ENCODE results near the gene WFIKKN2.

WFIKKN2 gene

DNA sequence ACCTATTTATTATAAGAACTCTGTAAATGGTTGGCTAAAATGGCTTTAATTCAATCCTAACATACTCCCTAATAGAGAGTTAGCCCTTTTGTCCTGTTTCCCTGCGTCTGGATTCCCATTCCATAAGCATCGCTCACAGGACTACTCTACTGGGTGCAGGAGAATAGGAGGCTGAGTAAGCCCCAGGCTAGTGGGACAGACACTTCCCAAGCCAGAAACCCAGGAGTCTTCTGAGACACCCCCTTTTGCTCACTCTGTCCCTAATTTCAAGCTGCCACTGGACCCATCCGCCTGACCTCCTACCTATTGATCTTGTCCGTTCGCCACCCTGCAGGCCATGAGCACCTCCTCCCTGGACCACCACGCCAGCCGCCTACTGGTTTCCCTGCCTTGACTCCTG, 47.5 kb downstream of the WFIKKN2 start:
- DNase-seq, result no peak

- DNase-seq, result no peak
Measured at GRCh38 chr17:50883850-50884438, 48.6 kb downstream of the WFIKKN2 start.

GRCh38 chr17:50884439-50885311, 49.3 kb downstream of the WFIKKN2 start:
- no peak for DNase-seq

DNA sequence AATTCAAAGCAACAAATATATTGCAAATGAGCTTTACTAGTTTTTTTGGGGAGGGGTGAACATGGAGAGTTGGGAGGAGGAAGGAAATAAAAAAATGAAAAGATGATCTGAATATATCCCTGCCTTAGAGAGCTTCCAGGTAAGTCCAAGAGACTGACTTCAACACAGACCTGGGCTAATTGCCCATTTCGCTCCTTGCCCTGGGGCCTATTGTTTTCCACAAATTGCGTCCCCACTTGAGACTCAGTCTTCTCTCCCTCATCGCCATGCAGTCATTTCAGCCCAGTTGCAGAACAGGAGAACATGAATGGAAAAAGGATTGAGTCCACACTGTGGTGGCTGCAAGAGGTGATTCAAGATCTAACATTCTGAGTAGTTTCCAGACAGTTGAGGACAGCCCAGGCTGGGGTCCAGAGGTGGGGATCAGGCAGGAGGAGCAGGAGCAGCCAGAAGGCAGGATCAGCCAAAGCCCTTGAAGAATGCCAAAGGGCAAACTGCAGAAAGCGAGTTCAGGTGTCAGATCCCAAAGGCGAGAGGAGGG, 52.4 kb downstream of the WFIKKN2 start:
- no peak for DNase-seq

DNA sequence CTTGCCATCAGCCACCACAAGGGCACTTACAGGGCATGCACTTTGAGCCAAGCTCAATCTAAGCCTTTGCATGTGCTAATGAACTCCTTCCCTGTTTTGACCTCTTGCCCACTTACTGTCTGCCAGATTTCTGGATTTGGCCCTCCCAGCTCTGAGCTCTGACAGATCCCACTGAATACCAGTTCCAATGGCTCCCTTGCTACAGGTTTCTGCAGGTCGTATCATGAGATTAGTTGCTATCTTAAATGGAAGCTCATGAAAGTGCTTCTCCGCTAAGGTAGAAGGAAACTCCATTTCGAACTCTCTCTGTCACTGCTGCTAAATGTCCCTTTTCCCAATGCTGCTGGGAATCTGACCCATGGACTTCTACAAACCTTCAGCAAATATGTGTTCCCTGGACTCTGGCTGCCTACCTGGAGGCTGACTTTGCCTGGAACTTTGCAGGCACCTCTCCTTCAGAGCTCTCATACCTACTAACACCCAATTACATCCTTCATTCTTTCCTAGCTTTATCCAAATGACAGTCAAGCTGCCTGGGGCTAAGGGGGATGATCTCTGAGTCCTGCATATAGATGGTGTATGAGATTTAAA, 54.2 kb downstream of the WFIKKN2 start:
- no peak for DNase-seq

- DNase-seq, result no peak
Measured at GRCh38 chr17:50890675-50891516, 55.5 kb downstream of the WFIKKN2 start.

DNA sequence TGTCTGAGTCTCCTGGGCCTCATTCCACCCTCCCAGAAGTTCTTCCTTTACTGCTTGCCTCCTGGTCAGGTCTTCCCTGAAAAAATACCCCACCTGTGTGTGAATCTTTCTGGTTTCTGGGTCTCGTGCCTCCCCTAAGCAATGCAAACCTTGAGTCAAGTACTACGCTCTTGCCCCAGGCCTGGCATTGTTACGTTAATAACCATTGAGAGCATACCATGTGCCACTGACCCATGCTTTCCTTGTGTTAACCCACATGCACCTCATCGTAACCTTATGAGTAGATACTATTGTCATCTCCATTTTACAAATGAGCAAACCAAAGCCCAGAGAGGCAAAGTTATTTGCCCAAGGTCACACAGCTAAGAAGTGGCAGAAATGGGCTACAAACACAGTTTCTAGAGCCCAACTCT, 56.2 kb downstream of the WFIKKN2 start:
- no peak for DNase-seq

All from NCI-H1694 treated with DMSO at 0.1 percent for 48 hours (cell line).